C4-2B (cell line): ENCODE data around the gene CDYL.

Experiments
- CTCF ChIP-seq: fragments of 450-650 bp; conservative IDR thresholded peaks from 2 replicates; pipeline ENCODE4 v1.5.1; 2017; ENCODE audit warnings: mild to moderate bottlenecking
- ZFX ChIP-seq: fragments of 450-650 bp; IDR thresholded peaks from 2 replicates; pipeline ENCODE4 v1.6.1; 2017

- TF ChIP-seq CTCF = no peak
- no peak for TF ChIP-seq ZFX
Measured at GRCh38 chr6:4800662-4801061, 24.5 kb downstream of the CDYL start.
